GM12873 (cell line): ENCODE measurements around the gene GADL1.

ENCODE experiments used
- TF ChIP-seq, protein P1 (sequence below): IDR thresholded peaks from 2 replicates; pipeline ENCODE4 v1.5.1; 2012; ENCODE audit warnings: low read depth, mild to moderate bottlenecking, moderate library complexity, low read length, control low read depth; ENCODE audit not compliant: insufficient read depth; ENCODE audit errors: missing control alignments

GADL1 gene

DNA sequence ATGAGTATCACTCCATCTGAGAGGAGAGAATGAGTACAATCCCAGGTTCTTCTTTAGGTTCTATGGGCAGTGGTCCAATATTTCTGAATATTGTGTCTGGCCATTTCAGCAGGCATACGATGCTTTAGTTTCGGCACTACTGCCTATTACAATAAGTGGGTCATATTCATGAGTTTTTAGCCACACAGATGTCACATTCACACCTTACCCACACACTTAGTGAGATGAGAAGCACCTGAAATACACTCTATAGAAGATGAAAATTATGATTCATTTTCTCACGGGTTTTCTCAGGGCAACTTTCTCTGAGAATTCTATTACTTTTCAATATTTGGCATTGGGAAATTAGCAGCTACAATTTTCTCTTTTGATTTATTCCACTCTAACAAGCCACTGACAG lies 155.9 kb downstream of the GADL1 start:
- TF ChIP-seq, protein P1, sequence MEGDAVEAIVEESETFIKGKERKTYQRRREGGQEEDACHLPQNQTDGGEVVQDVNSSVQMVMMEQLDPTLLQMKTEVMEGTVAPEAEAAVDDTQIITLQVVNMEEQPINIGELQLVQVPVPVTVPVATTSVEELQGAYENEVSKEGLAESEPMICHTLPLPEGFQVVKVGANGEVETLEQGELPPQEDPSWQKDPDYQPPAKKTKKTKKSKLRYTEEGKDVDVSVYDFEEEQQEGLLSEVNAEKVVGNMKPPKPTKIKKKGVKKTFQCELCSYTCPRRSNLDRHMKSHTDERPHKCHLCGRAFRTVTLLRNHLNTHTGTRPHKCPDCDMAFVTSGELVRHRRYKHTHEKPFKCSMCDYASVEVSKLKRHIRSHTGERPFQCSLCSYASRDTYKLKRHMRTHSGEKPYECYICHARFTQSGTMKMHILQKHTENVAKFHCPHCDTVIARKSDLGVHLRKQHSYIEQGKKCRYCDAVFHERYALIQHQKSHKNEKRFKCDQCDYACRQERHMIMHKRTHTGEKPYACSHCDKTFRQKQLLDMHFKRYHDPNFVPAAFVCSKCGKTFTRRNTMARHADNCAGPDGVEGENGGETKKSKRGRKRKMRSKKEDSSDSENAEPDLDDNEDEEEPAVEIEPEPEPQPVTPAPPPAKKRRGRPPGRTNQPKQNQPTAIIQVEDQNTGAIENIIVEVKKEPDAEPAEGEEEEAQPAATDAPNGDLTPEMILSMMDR, result no peak

DNA sequence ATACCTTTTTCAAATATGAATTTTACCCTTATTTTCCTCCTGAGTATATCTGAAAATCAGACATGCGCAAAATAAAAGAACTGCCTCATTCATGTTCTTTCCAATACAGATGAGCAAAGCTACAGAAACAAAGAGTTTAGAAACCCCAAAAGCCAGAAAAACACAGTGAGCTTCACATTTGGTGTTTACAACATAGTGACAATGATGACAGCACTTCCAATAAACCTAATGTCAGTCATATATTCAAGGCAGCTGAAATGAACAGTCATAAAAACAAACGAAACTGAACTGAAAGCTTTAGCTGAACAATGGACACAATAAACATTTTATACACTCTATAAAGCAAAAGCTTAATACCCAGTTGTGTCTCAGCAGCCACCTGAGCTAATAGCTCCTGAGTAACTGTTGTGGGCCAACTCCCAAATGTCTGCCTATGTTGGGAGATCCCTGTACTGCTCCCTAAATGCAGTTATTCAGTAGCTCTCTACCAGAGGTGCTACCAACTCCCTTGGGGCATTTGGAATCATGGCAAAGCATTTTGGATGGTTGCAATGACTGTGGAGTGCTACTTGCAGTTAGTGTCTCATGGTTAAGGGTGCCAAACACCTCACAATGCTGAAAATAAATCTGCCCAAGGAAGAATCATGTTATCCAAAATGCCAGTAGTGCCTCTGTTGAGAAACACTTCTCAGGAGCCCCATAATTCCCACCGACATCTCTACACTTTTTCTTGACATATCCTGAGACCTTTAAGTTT lies 156.5 kb downstream of the GADL1 start:
- TF ChIP-seq, protein P1, result no peak

DNA sequence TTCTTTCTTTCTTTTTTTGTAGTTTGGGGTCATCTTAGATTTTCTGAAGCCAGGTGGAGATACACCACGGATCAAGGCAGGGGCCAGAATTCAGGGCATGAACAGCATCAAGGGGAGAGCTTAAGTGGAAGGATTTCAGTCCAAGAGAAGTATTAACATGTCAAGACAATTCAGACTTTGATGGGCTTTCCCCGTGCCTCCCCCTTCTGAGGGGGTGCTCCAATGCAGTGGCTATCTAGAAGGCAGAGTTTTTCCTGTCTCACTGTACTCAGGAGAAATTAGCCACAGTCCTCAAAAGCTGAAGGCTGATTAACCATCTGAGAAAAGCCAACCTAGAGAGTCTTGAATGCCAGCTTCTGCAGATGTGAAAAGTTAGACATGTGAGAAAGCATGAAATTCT lies 160.8 kb downstream of the GADL1 start:
- TF ChIP-seq, protein P1, result no peak

DNA sequence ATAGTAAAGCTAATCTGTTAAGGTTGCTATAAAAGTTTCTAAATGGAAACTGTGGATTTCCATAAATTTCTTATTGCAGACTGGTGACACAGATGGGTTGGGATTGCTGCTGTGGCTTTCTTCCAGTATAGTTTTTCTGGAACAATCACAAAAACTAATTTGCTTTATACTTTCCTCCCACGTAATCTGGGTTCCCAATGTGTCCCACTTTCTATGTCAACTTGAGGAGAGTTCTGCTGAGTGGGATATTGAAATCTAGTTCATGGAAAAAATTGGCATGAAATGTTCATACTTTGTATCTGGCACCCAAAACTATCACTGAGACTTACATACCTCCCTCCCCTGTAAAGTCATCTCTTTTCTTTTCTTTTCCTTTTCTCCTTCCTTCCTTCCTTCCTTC lies 161.3 kb downstream of the GADL1 start:
- TF ChIP-seq, protein P1, result no peak

DNA sequence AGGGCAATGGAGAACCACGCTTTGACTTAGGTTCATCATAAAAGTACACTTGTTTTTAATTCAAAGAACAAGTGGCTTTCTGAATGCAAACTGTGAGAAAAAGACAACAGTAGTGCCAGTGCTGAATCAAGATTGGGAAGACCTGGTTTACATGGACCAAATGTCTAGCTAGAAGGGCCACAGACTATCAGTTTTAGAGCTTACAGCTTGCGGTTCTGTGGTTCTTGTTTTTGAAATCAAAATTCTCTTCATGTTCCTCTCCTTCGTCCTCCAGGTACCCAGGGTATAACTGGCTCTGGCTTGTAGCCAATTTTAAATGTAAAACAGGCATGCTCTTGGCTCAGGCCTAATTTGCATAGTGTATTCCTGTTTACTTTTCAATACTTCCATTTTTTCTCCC lies 163.5 kb downstream of the GADL1 start:
- TF ChIP-seq, protein P1, result no peak

DNA sequence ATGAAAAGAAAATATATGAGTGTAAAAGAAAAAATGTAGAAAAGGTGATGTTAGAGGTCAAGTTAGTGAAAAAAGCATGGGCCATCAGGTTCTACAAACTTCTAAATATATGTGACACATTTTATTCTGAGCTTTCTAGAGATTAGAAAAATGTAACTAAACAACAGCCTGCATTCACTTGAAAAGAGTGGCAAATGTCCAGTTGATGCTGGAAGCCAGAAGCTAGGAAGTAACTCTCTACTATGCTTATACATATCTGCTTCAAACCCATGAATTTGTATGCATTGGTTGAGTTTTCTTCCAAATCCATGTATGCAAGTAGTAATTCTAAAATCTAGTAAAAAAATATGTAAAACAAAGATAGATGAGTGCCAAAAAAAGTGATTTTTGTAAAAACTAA lies 164.5 kb downstream of the GADL1 start:
- TF ChIP-seq, protein P1, result no peak

DNA sequence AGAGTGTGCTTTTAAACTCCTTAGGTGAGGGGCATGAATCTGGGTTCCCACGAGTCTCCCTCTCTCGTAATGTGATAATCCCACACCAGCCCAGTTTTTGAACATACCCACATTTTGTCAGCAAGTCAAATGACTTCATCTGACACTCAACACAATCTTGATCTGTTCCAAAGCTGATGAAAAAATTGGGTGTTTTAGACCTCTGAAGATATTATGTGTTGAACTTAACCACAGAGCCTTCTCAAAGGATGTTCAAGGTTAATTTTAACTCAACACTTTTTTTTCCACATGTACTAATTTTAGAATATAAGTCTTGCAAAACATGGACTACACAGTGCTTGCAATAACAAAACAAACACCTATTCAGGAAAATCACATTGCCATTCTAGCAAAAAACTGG lies 164.9 kb downstream of the GADL1 start:
- TF ChIP-seq, protein P1, result no peak

DNA sequence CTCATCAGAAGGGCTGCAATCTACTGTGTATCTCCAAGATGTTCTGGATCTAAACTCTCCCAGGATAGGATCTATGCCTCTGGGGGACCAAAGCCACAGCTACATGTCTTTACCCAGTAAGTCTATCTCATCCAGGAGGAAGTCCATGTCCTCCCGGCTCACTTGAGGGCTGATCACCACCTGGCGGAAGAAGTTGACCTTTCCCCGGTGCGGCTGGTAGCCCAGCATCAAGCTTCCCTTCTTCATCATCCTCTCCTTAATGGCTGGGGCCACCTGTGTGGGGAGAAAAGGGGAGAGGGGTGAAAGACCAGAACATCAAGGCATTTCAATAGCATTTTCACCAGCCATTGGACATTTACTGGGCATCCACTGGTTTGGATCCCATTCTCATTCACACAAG lies 166.3 kb downstream of the GADL1 start:
- TF ChIP-seq, protein P1, result no peak
